DMS153 (cell line): Measurements from ENCODE around the gene UBE2E2.

Experiments
- DNase-seq: peaks from one replicate; lab custom pipeline; 2025; lab: John Stamatoyannopoulos, UW

UBE2E2 gene

GRCh38 chr3:23240171-23240785 lies 37.2 kb downstream of the UBE2E2 start:
- no peak for DNase-seq

DNA sequence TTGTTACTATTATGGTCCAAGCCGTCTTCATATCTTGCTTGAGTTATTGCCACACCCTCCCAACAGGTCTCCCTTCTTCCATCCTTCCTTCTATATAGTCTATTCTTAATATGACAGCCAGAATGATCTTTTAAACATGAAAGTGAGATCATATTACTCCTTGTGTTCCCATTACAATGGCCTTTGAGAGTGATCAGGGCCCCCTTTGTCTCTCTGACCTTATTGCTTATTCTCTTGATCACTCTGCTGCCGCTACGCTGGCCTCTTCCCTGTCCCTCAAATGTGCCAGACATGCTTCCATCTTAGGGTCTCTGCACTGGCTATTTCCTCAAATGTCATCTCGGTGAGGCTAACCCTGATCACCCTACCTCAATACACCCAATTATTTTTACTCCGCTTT lies 38.1 kb downstream of the UBE2E2 start:
- no peak for DNase-seq

DNA sequence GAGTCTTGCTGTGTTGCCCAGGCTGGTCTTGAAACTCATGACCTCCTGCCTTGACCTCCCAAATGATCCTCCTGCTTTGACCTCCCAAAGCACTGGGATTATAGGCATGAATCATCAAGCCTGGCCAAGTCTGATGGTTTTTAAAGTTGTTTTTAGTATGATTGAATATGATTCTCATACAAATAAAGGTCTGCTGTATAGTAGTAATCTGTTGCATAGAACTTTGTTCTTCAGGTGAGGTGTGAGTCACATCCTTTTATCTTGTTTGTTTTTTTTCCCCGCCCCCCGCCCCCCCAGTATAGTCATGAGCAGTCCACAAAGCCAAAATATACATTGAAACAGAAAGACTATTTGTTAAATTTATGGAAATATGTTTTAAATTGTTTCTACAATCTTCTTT lies 39.0 kb downstream of the UBE2E2 start:
- no peak for DNase-seq

GRCh38 chr3:23244324-23245041 lies 41.4 kb downstream of the UBE2E2 start:
- DNase-seq = no peak

- DNase-seq = no peak
These were observed 43.5 kb downstream of the UBE2E2 start for GRCh38 chr3:23246651-23247050.

- no peak for DNase-seq
These were observed 45.5 kb downstream of the UBE2E2 start for GRCh38 chr3:23248594-23249131.

DNA sequence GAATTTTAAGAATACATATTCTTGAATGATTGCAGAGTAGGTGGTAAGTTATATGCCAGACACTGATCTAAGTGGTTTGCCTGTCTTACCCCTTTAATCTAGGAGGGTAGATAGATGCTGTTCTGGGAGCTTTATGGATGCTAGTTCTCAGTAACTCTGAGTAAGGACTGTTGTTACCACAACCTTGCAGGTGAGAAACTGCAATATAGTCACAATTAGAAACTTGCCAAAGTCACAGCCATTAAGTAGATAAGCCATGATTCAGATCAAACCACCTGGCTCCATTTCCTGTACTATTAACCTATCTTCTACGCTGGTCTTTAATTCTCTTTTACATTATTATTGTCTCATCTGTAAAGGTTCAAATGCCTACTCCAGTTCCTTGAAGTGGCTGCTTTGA lies 46.8 kb downstream of the UBE2E2 start:
- no peak for DNase-seq

GRCh38 chr3:23252122-23252521 lies 49.0 kb downstream of the UBE2E2 start:
- no peak for DNase-seq

GRCh38 chr3:23253214-23253613 lies 50.1 kb downstream of the UBE2E2 start:
- DNase-seq = no peak

DNA sequence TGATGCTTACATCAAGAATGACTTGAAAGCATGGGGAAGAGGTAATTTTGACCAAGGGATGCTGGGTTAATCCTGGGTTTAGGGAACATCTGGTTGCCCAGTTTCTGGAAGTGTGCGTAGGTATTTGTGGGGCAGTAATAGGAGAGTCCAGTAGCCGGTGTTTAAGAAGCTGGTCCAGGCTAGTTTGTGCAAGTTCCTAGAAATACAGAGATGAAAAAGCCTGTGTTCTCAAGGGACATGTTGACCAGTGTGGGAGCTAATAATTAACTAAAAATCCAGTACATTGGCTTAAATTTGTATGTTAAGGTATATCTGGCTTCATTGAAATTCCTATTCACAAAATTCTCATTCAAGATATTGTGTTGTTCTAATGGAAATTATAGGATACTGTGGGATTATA lies 51.2 kb downstream of the UBE2E2 start:
- DNase-seq = no peak

- no peak for DNase-seq
These were observed 51.7 kb downstream of the UBE2E2 start for GRCh38 chr3:23254835-23255234.

DNA sequence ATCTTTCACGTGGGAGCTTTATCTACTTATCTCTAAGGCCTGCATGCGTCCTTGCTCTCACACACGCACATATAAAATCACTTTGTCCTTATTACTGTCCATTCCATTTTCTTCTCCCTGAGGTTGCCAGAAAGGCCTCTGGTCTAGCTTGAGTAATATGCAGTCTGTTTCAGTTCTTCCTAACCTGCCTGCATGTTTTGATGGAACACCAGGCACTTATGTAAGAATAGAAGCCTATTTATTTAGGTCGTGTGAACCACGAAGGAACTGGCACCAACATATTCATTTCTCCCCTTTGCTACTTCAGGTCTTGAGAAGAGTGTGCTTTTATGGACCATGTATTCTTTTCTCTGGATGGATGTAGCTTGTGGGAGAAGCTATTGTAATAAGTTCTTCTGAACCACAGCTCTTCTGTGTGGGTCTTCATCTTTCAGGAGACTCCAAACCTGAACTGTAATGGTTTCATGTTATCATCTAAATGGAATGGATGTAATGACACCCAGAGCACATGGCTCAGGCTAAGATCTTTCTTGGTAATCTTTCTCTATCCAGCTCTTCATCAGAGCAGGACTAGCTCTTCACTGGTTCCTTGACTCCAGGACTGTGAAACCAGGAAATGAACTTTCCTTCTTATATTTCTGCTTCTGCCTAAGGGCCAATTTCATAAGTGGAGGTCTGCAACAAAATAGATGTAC lies 53.8 kb downstream of the UBE2E2 start:
- no peak for DNase-seq

- no peak for DNase-seq
These were observed 55.0 kb downstream of the UBE2E2 start for GRCh38 chr3:23258110-23258509.

DNA sequence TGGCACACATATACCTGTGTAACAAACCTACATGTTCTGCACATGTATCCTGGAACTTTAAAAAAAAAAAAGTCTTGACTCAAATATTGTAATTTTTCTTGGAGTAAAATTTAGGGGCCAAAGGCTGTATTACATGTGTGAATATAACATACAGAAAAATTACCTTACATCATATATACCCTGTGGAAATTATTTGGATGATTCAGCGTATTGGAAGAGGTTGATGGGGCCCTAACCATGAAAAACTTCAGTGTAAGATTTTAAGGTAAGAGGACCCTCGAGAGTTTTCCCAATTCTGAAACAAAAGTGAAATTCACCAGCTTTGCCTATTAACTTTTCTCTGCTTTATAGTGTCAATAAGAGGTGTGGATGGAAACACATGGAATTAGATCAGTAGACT lies 56.4 kb downstream of the UBE2E2 start:
- DNase-seq = no peak

DNA sequence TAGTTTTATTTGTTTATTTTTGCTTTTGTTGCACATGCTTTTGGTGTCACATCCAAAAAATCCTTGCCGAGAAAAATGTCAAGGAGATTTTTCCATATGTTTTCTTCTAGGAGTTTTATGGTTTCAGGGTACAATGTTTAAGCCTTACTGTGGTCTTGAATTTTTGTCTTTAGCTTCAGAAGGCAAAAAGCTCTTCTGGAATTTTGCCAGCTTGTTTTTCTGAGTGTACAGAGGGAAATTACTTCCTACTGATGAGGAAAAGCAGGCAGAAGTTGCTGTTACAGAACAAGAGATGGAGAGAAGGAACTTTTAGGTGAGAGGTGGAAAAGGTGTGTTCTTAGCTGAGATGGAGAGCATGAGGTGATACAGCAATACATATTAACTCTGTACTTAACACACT lies 59.6 kb downstream of the UBE2E2 start:
- DNase-seq = no peak

DNA sequence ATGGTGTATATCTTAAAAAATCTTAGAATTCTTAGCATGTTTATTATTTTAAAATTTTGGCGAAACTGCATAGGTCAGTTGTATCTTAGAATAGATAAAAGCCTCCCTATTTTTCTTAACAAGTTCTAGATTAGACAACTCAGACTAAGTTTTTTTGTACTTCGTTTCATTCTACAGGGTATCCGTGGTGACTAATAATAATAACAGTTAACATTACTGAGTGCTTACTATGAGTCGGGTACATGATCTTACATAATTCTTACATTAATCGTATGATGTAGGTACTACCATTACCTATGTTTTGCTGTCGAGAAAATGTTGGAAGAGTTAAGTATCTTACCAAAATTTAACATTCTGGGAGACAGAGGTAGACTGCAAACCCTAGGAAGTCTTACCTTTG lies 60.7 kb downstream of the UBE2E2 start:
- DNase-seq = no peak

- no peak for DNase-seq
These were observed 61.3 kb downstream of the UBE2E2 start for GRCh38 chr3:23264413-23264812.

GRCh38 chr3:23270423-23270822 lies 67.3 kb downstream of the UBE2E2 start:
- no peak for DNase-seq

GRCh38 chr3:23271876-23272741 lies 69.0 kb downstream of the UBE2E2 start:
- DNase-seq = no peak

DNA sequence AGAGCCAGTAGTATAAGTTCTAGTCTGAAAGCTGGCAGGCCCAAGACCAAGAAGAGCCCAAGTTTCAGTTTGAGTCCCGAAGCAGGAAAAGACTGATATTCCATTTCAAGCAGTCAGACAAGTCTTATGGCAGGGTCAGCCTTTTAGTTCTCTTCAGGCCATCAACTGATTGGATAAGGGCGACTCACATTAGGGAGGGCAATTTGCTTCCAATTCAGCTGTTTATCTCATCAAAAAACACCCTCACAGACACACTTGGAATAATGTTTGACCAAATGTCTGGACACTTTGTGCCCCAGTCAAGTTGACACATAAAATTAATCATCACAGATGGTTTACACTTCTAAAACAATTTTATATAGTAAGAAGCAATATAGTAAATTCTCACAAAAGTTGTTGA lies 69.7 kb downstream of the UBE2E2 start:
- DNase-seq = no peak

DNA sequence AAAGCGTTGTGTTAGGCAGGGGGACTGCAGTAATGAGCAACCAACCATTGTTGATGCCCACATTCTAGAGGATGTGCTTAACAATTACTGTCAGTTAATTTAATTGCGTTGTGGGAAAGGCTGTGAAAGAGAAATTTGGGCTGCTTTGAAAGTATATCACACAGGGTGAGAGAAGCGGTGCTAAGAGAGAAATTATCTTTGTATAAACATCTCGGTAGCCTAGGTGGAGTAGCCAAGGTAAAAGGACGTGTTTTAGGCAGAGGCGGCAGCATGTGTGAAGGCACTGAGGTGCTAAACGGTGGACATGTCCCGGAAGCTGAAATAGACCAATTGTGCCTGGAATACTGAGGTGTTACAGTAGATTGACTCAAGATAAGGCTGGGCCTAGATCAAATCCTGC lies 71.9 kb downstream of the UBE2E2 start:
- DNase-seq = no peak

DNA sequence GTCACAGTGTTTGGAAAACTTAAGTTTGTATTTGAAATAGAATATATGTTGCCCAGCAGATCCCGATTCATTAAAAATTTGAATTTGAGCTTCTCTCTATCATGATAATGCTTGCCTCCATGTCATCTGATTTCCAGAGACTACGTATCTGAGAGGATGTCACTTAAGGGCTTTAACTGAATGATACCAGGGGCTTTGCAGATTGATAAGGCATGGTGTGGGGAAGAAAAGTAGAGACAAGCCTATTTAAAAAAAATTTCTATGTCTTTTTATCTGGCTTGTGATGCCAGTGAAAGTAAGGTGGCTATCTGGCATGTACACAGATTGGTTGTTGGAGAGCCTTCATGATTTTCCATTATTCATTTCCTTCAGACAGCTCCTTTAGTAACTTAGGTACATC lies 72.7 kb downstream of the UBE2E2 start:
- DNase-seq = no peak
